Heart left ventricle (tissue), 13 donors: ENCODE data around the gene DAPK3.

Experiments used
- POLR2A ChIP-seq, 2 donors: fragments of 450-650 bp; IDR thresholded peaks; one replicate each; pipeline ENCODE4 v1.6.1; 2017; ENCODE audit warnings: antibody characterized with exemption in 2 of 2, mild to moderate bottlenecking in 2 of 2, moderate library complexity in 2 of 2
- TF ChIP-seq, protein P1 (sequence below), 12 donors: fragments of 200-600 bp; sonication (generic) in 4 of 12; IDR thresholded peaks; one replicate each; pipeline versions ENCODE4 v1.5.0 to v1.8.0; 2018 to 2022; ENCODE audit warnings: antibody characterized with exemption in 12 of 12, mild to moderate bottlenecking in 5 of 12
- donor health status: ischemic (EF 13 %, LVEDD 7.1; RV severe dilation, severe dysfunction).
- donor health status: DM: no; HTN: yes; CAD: no.
- donor health status: DM: no; HTN: no; CAD: no.
- donor health status: ischemic (EF 25% LVEDD 6.9; RV normal size, moderate dysfunction).
- donor health status: ischemic (EF 25% LVEDD 5.7; RV mildly dilated, moderate dysfunction).
- donor health status: ischemic (EF 35%, LVEDD 5.7; RV mildly dilated, moderate dysfunction).
- donor health status: nonischemic (EF 11% LVEDD 7.7; RV severe dilation, severe dysfunction).
- donor health status: DM: yes; HTN: yes; CAD: no.
- donor health status: PGD.
- donor health status: ischemic (EF 29% LVEDD 5.4; RV normal size, mild dysfunction).
- donor health status: nonischemic (EF 23%, LVEDD 6.1; RV moderate dilation, normal function).

GRCh38 chr19:3961007-3961406 is 9.9 kb downstream of the DAPK3 start:
- TF ChIP-seq, protein P1, sequence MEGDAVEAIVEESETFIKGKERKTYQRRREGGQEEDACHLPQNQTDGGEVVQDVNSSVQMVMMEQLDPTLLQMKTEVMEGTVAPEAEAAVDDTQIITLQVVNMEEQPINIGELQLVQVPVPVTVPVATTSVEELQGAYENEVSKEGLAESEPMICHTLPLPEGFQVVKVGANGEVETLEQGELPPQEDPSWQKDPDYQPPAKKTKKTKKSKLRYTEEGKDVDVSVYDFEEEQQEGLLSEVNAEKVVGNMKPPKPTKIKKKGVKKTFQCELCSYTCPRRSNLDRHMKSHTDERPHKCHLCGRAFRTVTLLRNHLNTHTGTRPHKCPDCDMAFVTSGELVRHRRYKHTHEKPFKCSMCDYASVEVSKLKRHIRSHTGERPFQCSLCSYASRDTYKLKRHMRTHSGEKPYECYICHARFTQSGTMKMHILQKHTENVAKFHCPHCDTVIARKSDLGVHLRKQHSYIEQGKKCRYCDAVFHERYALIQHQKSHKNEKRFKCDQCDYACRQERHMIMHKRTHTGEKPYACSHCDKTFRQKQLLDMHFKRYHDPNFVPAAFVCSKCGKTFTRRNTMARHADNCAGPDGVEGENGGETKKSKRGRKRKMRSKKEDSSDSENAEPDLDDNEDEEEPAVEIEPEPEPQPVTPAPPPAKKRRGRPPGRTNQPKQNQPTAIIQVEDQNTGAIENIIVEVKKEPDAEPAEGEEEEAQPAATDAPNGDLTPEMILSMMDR (IDR thresholded peaks at IDR 0.05) = no peak
- TF ChIP-seq POLR2A (IDR thresholded peaks at IDR 0.05) = no peak
